Fibroblast of skin of abdomen (primary cell): Measurements from ENCODE around the gene ARMC2.
A peak's percentile ranks its signal among the peaks of the same experiment; 100 is the strongest.
"Not testable (repeated sequence)": the region's sequence is repeated elsewhere in the genome, so short reads cannot be mapped to it uniquely, and the experiment has no call there.

ENCODE experiments used
- DNase-seq: peaks from one replicate; pipeline ENCODE4 v3.0.0-alpha.2; 2013

ARMC2 gene

DNA sequence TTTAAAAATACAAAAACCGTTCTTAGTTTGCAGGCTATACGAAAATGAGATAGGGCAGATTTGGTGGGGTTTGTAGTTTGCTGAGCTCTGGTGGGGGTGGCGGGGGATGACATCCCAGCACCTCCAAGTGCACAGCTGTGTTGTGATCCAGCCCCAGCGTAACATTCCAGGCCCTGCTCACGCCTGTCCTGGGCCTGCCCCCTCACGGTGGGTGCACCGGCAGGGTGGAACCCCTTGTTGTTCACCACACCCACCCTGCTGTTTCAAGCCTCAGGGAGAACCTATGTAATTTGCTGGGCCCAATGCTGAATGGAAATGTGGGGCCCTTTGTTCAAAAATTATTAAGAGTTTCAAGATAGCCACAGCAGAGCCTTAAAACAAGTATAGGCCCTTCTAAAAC, 25.0 kb downstream of the ARMC2 start:
- no peak for DNase-seq

- DNase-seq: no peak
Measured at GRCh38 chr6:108873971-108874370, 25.7 kb downstream of the ARMC2 start.

GRCh38 chr6:108874470-108875160, 26.4 kb downstream of the ARMC2 start:
- DNase-seq: peak; percentile 27

- no peak for DNase-seq
Measured at GRCh38 chr6:108875161-108875555, 26.9 kb downstream of the ARMC2 start.

- DNase-seq: peak; percentile 81
Measured at GRCh38 chr6:108877046-108877751, 29.0 kb downstream of the ARMC2 start.

DNA sequence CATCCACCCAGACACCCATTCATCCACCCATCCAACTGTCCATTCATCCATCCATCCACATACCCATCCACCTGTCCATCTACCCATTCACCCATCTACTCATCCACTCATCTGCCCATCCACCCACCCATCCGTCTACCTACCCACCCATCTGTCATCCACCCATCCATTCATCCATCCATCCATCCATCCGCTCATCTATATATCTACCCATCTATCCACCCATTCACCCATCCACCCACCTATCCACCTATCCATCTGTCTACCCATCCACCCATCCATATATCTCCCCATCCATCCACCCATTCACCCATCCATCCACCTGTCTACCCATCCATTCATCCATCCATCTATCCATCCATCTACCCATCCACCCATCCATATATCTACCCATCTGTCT, 30.7 kb downstream of the ARMC2 start:
- no peak for DNase-seq

DNA sequence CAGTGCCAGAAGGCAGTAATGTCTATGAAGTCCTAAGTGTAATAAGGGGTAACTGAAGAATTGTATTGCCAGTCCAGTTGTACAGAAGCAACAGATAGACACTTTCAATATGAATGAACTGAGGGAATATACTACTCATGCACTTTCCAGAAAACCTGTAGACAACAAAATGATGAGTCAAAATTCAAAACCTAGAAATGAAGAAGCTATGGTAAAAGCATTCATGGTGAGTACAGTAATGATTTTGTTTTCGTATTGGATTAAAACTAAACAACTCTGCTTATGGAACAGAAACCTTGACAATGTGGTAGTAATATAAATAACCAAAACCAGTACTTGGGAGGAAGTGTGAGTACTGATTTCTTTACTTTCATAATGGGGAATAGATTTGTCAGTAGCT, 35.0 kb downstream of the ARMC2 start:
- DNase-seq: no peak

- DNase-seq: no peak
Measured at GRCh38 chr6:108884211-108885059, 36.2 kb downstream of the ARMC2 start.

DNA sequence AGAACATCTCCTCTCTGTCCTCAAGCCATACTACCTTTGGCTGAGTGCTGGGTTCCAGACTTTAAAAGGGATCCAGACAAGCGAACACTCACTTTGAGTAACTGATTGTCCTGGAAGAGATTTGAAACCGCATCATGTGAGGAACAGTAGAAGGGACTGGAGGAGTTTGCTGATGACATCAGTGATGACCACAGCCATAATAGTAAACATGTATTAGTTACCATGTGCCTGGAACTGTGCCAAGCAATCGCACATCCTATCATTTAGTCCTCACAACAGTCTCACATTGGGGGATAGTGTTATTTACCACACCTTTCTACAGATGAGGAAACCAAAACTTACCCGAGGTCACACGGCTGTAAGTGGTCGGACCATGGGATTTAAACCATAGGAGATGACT, 39.8 kb downstream of the ARMC2 start:
- DNase-seq: no peak

DNA sequence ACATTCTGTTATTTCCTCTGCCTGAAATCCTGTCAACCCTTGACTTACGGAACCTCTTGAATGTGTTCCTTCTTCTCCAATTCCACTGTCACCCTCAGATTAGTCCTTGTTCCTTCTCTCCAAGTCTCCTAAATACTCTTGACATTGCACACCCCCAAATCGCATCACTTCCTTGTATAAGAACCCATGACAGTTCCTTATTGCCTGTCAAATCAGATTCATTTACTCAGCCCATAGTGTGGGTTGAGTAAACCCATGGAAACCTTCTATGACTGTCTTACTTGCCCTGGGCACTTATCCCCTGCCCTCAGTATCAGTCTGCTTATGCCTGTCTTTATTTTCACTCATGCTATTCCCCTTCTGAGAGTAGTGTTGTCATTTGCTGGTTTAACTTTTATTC, 40.5 kb downstream of the ARMC2 start:
- DNase-seq: no peak

GRCh38 chr6:108890898-108891297, 42.7 kb downstream of the ARMC2 start:
- not testable (repeated sequence) for DNase-seq

DNA sequence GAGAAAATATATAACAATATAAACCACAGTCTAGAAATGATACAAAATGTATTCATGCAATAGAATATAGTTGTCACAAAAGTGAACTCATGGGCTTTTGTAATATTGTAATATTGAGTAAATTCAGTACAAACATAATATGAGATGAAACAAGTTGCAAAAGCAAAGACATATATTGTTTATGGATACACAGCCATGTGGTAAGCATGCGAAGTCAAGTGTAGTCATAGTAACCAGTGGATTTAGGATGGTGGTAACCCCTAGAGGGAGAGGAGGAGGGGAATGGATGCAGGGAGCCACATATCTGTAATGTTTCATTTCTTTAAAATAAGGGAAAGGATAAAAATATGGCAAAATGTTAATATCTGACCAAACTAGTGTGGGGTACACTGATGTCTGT, 47.3 kb downstream of the ARMC2 start:
- no peak for DNase-seq

GRCh38 chr6:108896111-108896661, 48.0 kb downstream of the ARMC2 start:
- DNase-seq: peak; percentile 78

- no peak for DNase-seq
Measured at GRCh38 chr6:108897371-108897770, 49.1 kb downstream of the ARMC2 start.

DNA sequence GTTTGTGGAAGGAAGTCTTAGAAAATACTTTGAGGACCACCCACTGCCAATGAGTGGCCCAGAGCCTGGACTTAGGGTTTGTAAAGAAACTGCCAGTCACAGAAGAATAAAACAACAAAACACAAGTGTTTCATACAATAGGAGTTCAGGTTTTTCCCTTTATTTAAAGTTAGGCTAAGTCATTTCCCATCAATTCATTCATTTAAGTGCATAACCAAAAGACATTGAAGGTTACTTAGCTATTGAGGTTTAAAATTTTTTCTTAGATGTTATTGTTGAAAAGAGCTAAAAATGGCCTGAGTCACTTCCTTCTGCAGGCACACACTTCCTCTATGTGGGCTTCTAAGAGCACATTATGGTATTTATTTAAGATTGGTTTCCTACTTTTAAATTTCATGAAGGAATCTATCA, 54.2 kb downstream of the ARMC2 start:
- peak; percentile 22 for DNase-seq

- no peak for DNase-seq
Measured at GRCh38 chr6:108903796-108904195, 55.6 kb downstream of the ARMC2 start.

- DNase-seq: no peak
Measured at GRCh38 chr6:108904741-108905140, 56.5 kb downstream of the ARMC2 start.

DNA sequence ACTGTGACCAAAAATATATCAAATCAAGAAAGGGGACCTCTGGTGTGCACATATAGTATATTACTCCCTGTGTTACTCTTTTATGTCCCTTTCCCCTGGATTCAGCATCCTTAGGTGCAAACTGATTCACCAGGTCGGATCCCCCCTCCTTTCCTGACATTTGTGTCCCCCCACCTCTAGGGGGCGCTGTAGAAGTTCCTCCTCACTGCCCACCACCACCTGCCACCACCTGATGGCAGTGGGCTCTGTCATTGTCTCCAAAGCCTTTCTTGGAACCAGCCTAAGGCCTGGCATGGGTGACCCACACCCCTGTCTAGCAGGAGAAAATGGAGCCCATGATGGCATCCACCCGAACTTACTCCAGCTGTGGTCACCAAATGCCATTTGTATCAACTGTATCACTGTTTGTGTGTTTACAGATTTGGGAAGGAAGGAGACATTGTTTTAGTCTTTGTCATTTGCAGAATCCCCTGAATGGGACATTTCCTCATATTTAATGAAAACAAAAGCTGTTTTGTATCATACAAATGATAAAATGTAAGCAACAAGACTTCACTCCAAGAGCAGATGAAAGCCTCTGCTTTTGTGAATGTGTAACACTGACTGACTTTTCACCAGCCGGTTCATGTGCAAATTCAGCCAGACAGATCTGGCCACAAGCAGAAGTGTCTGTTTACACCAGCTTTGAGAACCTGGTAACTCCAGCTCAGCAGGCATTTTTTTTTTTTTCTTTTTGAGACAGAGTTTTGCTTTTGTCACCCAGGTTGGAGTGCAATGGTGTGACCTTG, 66.2 kb downstream of the ARMC2 start:
- no peak for DNase-seq

DNA sequence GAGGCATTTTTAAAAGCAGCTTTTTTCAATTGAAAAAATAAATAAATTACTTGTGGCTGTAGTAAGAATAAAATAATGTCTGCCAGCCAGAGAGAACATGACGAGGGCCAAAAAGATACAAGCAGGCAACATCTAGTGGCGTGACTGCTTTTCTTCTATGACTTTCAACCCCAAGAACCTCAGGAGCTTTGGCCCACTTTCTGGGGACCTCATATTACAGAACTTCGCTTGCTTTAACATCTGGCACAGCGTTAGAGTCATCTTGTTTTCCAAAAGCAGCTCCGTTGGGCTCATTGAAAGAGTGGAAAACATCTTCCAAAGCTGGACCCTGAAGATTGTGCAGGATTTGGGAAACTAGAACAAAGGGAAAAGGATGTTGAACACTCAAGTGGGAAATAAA, 67.0 kb downstream of the ARMC2 start:
- DNase-seq: no peak

DNA sequence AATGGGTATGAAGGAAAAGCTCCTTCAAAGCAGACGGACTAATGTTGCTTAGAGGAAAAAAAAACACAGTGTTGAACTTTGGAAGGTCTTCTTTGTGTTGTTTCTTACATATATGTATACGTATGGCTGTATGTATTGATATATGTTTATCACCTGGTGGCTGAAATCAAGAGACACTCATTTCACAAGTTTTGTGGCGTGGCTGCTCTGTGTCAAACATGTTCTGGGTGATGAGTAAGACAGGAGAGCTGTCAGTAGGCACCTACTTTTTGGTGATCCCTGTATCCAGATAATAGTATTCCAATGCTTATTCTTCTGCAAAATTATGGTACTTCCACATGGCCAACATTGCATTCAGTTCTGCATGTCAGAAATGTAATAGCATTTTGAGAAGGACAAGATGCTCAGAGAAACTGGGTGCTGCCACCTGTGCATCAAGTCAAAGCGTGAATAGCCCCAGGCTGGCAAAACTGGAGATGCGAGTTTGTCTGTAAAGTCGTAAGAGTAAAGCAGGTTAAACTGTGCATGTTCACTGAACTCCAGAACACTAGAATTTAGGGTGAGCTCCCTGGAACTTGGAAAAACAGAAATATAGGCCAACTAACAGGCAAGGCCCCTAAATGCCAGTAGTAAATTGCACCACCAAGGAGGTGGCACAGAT, 67.9 kb downstream of the ARMC2 start:
- DNase-seq: no peak

DNA sequence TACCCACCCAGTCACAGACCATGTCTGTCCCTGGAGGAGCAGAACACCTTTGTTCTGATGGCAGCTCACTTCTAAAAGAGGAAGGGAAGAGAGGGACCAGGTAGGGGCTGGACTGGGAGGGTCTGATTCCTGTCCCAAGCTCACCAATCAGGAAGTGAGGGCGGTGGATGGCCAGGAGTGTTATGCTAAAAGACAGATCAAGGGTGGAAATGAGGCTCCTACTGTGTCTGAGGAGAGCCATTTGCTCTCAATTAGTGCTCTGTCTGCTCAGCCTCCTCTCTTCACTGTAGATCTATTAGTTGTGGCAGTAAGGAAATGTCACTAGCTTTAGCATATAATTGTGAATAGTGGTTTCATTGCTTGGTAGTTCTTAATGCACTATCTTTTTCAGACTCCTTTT, 72.5 kb downstream of the ARMC2 start:
- DNase-seq: no peak
